GM20000 (cell line): Measurements from ENCODE around the gene SFXN4.

Experiments used
- DNase-seq: peaks from one replicate; pipeline ENCODE4 v3.0.0; 2012; ENCODE audit warnings: low spot score
- TF ChIP-seq, protein P1 (sequence below): IDR thresholded peaks from 2 replicates; pipeline ENCODE4 v1.5.1; 2012; ENCODE audit warnings: mild to moderate bottlenecking, control low read depth; ENCODE audit errors: extremely low read depth, missing control alignments

Gene SFXN4, protein sequence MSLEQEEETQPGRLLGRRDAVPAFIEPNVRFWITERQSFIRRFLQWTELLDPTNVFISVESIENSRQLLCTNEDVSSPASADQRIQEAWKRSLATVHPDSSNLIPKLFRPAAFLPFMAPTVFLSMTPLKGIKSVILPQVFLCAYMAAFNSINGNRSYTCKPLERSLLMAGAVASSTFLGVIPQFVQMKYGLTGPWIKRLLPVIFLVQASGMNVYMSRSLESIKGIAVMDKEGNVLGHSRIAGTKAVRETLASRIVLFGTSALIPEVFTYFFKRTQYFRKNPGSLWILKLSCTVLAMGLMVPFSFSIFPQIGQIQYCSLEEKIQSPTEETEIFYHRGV

DNA sequence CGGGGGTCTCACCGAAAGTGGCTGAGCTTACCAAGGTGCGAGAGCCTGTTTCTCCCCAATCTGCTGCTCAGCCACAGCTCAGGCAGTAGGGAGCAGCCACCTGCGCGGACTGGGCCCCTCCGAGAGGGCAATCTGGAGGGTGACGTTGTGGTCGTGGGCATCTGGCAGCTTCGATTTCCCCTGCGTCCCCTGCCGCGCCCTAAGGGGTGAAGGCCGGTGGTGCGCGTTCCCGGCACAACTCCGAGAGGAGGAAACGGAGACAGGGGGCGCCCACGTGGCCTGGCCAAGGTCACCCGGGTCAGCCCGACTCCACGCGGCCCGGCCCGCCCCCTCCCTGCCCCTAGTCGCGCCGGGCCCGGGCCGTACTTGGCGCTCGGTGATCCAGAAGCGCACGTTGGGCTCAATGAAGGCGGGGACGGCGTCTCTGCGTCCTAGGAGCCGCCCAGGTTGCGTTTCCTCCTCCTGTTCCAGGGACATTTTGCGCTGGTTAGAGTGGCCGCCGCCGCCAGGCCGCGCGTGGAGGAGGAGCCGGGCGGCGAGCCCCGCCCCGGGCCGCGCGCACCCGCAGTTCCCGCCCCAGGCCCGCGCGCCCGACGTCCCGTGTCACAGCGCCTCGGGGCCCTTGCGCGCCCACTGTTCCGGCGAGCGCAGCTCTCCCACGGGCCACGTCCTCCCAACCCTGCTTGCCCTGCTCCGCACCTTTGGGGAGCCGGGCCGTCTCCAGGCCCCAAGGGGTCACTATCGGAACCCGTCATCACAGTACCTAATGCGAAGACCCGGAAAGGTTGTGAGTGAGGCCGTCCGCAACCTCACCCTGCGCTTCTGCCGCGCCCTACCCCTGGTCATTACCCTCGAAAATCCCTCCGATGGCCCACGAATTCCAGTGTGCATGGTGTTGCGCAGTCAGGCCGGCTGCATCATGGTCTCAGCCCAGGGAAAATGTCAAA is at the start of gene SFXN4:
SFXN4 (minus strand) TSS at position 544 of the 947 bp plus-strand sequence; CDS start at position 477, 67 bp downstream.
- TF ChIP-seq, protein P1, sequence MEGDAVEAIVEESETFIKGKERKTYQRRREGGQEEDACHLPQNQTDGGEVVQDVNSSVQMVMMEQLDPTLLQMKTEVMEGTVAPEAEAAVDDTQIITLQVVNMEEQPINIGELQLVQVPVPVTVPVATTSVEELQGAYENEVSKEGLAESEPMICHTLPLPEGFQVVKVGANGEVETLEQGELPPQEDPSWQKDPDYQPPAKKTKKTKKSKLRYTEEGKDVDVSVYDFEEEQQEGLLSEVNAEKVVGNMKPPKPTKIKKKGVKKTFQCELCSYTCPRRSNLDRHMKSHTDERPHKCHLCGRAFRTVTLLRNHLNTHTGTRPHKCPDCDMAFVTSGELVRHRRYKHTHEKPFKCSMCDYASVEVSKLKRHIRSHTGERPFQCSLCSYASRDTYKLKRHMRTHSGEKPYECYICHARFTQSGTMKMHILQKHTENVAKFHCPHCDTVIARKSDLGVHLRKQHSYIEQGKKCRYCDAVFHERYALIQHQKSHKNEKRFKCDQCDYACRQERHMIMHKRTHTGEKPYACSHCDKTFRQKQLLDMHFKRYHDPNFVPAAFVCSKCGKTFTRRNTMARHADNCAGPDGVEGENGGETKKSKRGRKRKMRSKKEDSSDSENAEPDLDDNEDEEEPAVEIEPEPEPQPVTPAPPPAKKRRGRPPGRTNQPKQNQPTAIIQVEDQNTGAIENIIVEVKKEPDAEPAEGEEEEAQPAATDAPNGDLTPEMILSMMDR: no peak

DNA sequence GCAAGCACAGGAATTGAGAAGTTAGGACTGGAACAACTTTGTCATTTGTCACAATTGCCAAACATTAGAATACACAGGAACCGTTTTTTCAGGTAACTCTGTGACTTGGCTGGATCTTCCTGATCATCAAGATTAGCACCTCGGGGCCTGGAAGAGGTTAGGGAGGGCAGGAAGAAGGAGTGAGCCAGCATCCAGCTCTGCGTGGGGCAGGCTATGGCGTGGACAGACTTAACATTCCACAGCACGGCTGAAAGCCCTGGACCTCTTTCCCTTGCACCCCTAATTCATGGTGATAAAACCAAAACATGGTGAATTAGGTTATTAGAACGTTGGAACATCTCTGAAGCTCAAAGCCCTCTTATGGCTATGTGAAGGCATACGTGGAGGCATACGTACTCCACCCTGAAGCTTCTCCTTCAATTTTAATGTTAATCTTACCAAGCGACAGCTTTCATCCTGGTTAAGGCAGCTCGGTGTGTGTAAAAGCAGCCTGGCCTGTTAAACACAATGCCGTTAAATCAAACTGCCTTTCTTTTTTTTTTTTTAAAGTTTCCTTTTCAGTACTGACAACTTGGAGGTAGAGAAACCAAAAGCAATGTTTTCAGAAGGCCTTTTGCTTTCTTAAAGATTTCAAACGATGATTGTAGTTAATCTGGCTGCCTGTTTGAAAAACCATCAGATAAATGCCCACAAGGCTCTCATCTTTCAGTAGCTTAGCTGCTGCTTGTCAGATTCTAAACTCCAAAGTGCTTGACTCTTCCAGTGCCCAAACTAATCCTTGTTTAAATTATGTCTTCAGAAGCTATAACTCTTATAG is 46.3 kb upstream of the SFXN4 start:
- DNase-seq: peak; percentile 46
- TF ChIP-seq, protein P1: no peak

More for the DNA sequence above, at the start of gene SFXN4:
- DNase-seq: peak; percentile 93

DNA sequence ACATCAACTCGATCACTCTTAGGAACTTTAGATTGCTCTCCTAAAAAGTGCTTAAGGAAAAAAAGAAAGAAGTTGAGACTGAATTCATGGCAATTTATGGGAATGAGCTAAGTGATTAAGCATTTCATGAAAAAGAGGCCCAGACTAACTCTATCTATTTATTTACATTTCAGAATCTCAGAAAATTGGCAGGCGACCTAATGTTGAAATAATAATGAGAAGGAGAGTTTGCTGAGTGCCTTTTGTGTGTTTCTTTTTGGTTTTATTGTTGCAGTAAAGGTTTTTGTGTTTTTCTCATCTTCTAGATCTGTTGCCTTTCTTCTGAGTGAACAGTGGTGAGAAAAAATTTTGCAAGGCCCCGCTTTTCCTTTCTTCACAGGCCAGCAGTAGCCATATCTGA is 45.7 kb upstream of the SFXN4 start:
- TF ChIP-seq, protein P1: no peak
- no peak for DNase-seq

DNA sequence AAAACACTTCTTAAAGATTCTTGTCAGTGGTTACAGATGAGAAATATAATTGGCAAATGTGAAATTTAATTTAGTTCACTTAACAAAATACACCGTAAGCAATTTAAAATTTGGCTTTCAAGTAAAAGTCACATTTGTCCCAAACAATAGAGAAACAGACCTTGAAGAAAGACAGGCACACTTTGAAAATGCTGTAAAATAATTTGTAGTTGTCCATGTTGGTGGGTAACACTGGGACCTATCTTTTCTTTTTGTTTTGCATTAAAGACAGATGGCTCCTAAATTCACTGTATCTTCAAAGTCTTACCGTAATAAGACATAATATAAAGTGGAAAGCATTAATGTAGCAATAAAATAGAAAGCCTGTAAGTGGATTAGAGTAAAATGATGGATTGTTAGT is 45.1 kb upstream of the SFXN4 start:
- DNase-seq: no peak
- TF ChIP-seq, protein P1: no peak

DNA sequence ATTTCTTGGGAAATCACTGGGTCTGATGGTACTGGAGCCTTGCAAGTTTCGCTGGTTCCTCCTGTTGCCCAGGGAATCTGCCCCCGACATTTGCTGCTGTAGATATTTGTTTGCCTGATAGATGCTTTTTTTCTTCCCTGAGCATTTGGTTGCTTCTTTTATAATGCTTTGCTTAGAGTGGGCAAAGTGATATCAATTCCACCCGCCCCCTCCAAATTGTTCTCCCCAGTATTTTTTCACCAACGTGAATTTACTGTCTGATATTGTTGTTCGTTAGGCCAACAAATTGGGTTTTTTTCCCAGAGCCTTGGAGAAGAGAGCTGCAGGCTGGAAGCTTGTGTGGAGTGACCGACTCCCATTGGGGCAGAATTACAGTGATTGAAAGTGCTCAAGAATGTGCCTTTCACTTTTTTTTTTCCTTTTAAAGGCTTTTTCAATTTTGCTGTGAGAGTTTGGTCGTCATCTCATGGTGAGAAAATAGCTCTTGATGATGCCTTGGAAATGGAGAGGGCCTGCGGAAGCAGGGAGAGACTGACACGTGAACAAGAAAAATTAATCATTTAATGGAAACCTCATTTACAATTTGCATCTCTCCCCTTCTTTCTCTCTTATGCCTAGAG is 44.3 kb upstream of the SFXN4 start:
- TF ChIP-seq, protein P1: no peak

DNA sequence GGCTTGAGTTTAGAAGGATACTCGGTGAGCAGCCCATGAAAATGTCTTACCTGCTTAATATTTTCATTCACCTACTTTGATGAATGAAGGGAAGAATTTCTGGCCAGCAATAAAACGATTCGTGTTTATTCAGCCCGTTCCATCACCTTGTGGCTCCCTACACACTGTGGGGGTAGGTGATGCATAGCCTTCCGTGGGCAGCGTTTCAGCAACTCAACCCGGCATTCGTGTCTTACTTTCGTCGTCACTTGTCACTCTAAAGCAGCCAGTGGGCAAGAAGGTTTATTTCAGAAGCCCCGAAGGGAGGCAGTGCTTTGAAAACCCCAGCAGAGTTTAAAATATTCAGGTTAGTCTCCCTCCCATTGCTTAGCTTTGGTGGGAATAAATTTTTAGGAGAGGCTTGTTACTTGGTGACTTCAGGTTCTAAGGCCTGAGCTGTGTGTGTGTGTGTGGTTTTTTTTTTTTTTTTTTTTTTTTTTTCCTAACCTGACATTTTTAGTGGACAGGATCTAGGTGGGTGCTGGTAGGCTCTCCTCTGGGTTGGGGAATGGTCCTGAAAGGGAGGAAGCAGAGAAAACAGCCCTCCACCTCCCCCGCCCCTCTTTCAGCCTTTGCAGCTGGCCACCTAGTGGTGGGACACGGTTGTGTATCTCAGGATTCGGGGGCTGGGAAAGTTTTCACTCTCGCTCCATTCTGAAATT is 43.7 kb upstream of the SFXN4 start:
- TF ChIP-seq, protein P1: peak; percentile 88
- peak; percentile 60 for DNase-seq

More for the DNA sequence above, 44.3 kb upstream of the SFXN4 start:
- DNase-seq: no peak
